Thyroid gland (tissue), 4 donors: ENCODE results near the gene CABP4. TPM values are rescaled to one million over a fixed set of nuclear protein-coding genes. Genes with fewer than 3 reads are reported as not detected.

ENCODE experiments used
- DNase-seq, 2 donors: peaks; one replicate each; pipeline ENCODE4 v3.0.0-alpha.2; 2019
- H3K27ac ChIP-seq, 3 donors: fragments of 200-600 bp; sonication (generic); 1 replicate in 2 of 3; 2 replicates in 1 of 3; pipeline ENCODE4 v1.5.1; 2016 to 2019; ENCODE audit warnings: mild to moderate bottlenecking in 1 of 3, moderate library complexity in 1 of 3
- H3K27me3 ChIP-seq: fragments of 200-600 bp; sonication (generic); one replicate; pipeline ENCODE4 v1.5.1; 2019
- H3K36me3 ChIP-seq, 2 donors: fragments of 200-600 bp; sonication (generic); one replicate each; pipeline ENCODE4 v1.5.1; 2016 to 2019
- H3K4me1 ChIP-seq, 2 donors: fragments of 200-600 bp; sonication (generic); one replicate each; pipeline ENCODE4 v1.5.1; 2017 to 2019
- H3K4me3 ChIP-seq, 3 donors: fragments of 200-600 bp; sonication (generic); replicated peaks in 1 of 3; 1 replicate in 2 of 3; 2 replicates in 1 of 3; pipeline ENCODE4 v1.5.1; 2016; ENCODE audit warnings: mild to moderate bottlenecking in 1 of 3
- H3K9me3 ChIP-seq: fragments of 200-600 bp; sonication (generic); one replicate; pipeline ENCODE4 v1.5.1; 2017
- CTCF ChIP-seq, 6 experiments: fragments of 200-600 bp in 3 of 6; fragments of 450-650 bp in 3 of 6; sonication (generic) in 3 of 6; IDR thresholded peaks; one replicate each; pipeline ENCODE4 v1.5.1; 2016 to 2019; ENCODE audit warnings: antibody characterized with exemption in 6 of 6, mild to moderate bottlenecking in 2 of 6, inconsistent platforms in 1 of 6, moderate library complexity in 1 of 6
- POLR2A ChIP-seq, 2 donors: fragments of 450-650 bp; IDR thresholded peaks; one replicate each; pipeline ENCODE4 v1.6.1; 2017; ENCODE audit warnings: antibody characterized with exemption in 2 of 2, mild to moderate bottlenecking in 2 of 2, moderate library complexity in 1 of 2
- WGBS, 2 donors: methylation state at CpG; one replicate each; pipeline ENCODE4 v1.1.5; 2017; 5-methylcytosine and 5-hydroxymethylcytosine counted together
- intact Hi-C: fragments of 100-400 bp; cut with DNase I; formaldehyde crosslinking; loops from one replicate; pipeline ENCODE4 v1.15.1; 2023
- total RNA-seq, 4 donors: library from RNA; depleted of rRNA; stranded (reverse); fragments of >200 nt; gene quantifications; one replicate each; pipeline ENCODE4 v1.2.3, GENCODE V29; 2016

The CABP4 gene
- total RNA-seq, 4 donors from 2014 or later: 0.33 to 6.4 (median 0.39) TPM; not detected in 1

DNA sequence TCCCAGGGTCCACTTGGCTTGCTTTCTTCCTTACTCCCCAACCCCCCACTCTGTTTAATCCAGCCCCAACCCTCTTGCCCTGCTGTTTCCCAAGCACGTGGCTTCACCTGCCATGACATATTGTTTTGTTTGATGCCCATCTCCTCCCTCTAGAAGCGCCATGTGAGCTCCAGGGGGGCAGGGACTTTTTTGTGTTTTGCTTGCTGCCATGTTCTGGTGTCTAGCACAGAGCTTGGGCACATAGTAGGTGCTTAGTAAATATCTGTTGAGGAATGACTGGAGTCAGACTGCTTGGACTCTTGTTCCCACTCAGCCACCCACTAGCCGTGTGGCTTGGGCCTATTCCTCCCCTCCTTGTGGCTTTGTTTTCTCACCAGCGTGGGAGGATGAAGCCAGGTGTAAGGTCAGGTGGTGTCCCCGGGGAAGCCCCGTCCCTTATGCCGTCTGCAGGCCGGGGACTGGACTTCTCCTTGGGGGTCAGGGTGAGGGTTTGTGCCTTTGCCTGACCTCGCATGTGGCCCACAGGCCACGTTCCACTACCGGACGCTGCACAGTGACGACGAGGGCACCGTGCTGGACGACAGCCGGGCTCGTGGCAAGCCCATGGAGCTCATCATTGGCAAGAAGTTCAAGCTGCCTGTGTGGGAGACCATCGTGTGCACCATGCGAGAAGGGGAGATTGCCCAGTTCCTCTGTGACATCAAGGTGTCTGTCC lies 31.5 kb downstream of the CABP4 start:
- Histone ChIP-seq H3K4me3 (no peak overlapping the region), H3K36me3 (peaks cover 18 to 31% of the 10 kb centered on the region in 2 donors), H3K27me3 (no peaks in the 10 kb centered on the region), H3K27ac (no peak overlapping the region), H3K9me3 (no peaks in the 10 kb centered on the region), H3K4me1 (peaks cover 16 to 21% of the 10 kb centered on the region in 2 donors)
- no peak for TF ChIP-seq POLR2A (IDR thresholded peaks at IDR 0.05)
- TF ChIP-seq CTCF (IDR thresholded peaks at IDR 0.05): no peak
- no peak for DNase-seq
- intact Hi-C loops: no loop called here
- WGBS, 2 donors: 83 to 92% methylated on average over 14 to 20 of the region's 20 CpGs

- Histone ChIP-seq H3K36me3 (peaks cover 45 to 56% of the 10 kb centered on the region in 2 donors), H3K9me3 (no peaks in the 10 kb centered on the region), H3K27me3 (no peaks in the 10 kb centered on the region), H3K4me1 (peaks cover 3 to 9% of the 10 kb centered on the region in 2 donors), H3K27ac (no peak overlapping the region), H3K4me3 (no peak overlapping the region)
- DNase-seq: no peak
- TF ChIP-seq POLR2A (IDR thresholded peaks at IDR 0.05): no peak
- TF ChIP-seq CTCF (IDR thresholded peaks at IDR 0.05): no peak
- WGBS, 2 donors: 85 to 88% methylated on average over 18 to 22 of the region's 25 CpGs
- intact Hi-C loops: no loop called here
Observed at GRCh38 chr11:67489203-67489884, 34.2 kb downstream of the CABP4 start.

- no peaks in the 10 kb centered on the region for H3K27me3 ChIP-seq
- no peak overlapping the region for H3K27ac ChIP-seq
- no peaks in the 10 kb centered on the region for H3K9me3 ChIP-seq
- intact Hi-C loops: no loop called here
- H3K36me3 ChIP-seq: peaks cover 46 to 58% of the 10 kb centered on the region in 2 donors
- TF ChIP-seq POLR2A (IDR thresholded peaks at IDR 0.05) (no peak), CTCF (IDR thresholded peaks at IDR 0.05) (no peak)
- no peak for DNase-seq
- no peak overlapping the region for H3K4me3 ChIP-seq
- 89 to 90% methylated on average over 16 to 23 of the region's 23 CpGs for WGBS, 2 donors
- H3K4me1 ChIP-seq: peaks cover 0 to 2% of the 10 kb centered on the region in 2 donors
Observed at GRCh38 chr11:67489885-67490726, 35.0 kb downstream of the CABP4 start.

DNA sequence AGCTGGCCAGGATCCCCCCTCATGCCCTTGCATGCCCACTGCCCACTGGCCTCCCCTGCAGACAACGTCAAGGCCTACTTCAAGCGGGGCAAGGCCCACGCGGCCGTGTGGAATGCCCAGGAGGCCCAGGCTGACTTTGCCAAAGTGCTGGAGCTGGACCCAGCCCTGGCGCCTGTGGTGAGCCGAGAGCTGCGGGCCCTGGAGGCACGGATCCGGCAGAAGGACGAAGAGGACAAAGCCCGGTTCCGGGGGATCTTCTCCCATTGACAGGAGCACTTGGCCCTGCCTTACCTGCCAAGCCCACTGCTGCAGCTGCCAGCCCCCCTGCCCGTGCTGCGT lies 35.5 kb downstream of the CABP4 start:
- H3K27ac ChIP-seq: no peak overlapping the region

More for the DNA sequence above, 35.5 kb downstream of the CABP4 start:
- no peaks in the 10 kb centered on the region for H3K4me1 ChIP-seq
- WGBS, 2 donors: 78 to 90% methylated on average over 2 to 7 of the region's 15 CpGs
- no peaks in the 10 kb centered on the region for H3K9me3 ChIP-seq
- H3K36me3 ChIP-seq: peaks cover 46 to 62% of the 10 kb centered on the region in 2 donors
- intact Hi-C loops: no loop called here
- TF ChIP-seq CTCF (IDR thresholded peaks at IDR 0.05): no peak
- TF ChIP-seq POLR2A (IDR thresholded peaks at IDR 0.05): no peak
- no peak for DNase-seq
- H3K27me3 ChIP-seq: no peaks in the 10 kb centered on the region
- H3K4me3 ChIP-seq: no peak overlapping the region
